Activated CD4-positive, alpha-beta T cell treated with anti-CD3 and anti-CD28 coated beads, Interleukin-2, amount 50 U/mL, for 24 hours (primary cell): ENCODE results near the gene DGKZ.
A peak's percentile ranks its signal among the peaks of the same experiment; 100 is the strongest.
"Not testable (repeated sequence)": the region's sequence is repeated elsewhere in the genome, so short reads cannot be mapped to it uniquely, and the experiment has no call there.

Source experiments
- DNase-seq, 2 donors: peaks; one replicate each; pipeline ENCODE4 v3.0.0-alpha.2; 2020; ENCODE audit warnings: low read depth in 1 of 2, low spot score in 1 of 2

DGKZ gene

GRCh38 chr11:46346886-46347636, at the start of gene DGKZ:
Gene DGKZ (plus strand): TSS chr11:46347463. CDS start chr11:46347660, 197 bp downstream.
- peak; percentile 78 to 85 for DNase-seq

GRCh38 chr11:46298699-46299433, 48.4 kb upstream of the DGKZ start:
- DNase-seq: no peak

- DNase-seq: no peak
Observed at GRCh38 chr11:46299451-46299961, 47.8 kb upstream of the DGKZ start.

GRCh38 chr11:46300270-46300669, 47.0 kb upstream of the DGKZ start:
- no peak for DNase-seq

- DNase-seq: no peak
Observed at GRCh38 chr11:46302866-46303265, 44.4 kb upstream of the DGKZ start.

- not testable (repeated sequence) for DNase-seq
Observed at GRCh38 chr11:46304036-46304435, 43.2 kb upstream of the DGKZ start.

GRCh38 chr11:46304605-46305179, 42.6 kb upstream of the DGKZ start:
- no peak for DNase-seq

GRCh38 chr11:46305295-46305694, 42.0 kb upstream of the DGKZ start:
- DNase-seq: no peak

- DNase-seq: no peak
Observed at GRCh38 chr11:46306296-46306853, 40.9 kb upstream of the DGKZ start.

- no peak for DNase-seq
Observed at GRCh38 chr11:46307369-46307768, 39.9 kb upstream of the DGKZ start.

GRCh38 chr11:46307785-46308341, 39.4 kb upstream of the DGKZ start:
- no peak for DNase-seq

GRCh38 chr11:46308631-46309419, 38.4 kb upstream of the DGKZ start:
- DNase-seq: peak; percentile 38 to 55

GRCh38 chr11:46309814-46310259, 37.4 kb upstream of the DGKZ start:
- DNase-seq: no peak

- DNase-seq: peak; percentile 67 to 73
Observed at GRCh38 chr11:46315033-46315738, 32.1 kb upstream of the DGKZ start.

GRCh38 chr11:46315783-46316563, 31.3 kb upstream of the DGKZ start:
- DNase-seq: no peak

GRCh38 chr11:46319074-46319453, 28.2 kb upstream of the DGKZ start:
- no peak for DNase-seq

GRCh38 chr11:46321757-46322156, 25.5 kb upstream of the DGKZ start:
- DNase-seq: no peak

- DNase-seq: no peak
Observed at GRCh38 chr11:46322759-46323158, 24.5 kb upstream of the DGKZ start.

GRCh38 chr11:46326813-46327416, 20.3 kb upstream of the DGKZ start:
- DNase-seq: no peak
